MM.1S (cell line): ENCODE data around the gene C12orf56.

Experiments used
- DNase-seq: peaks from one replicate; pipeline ENCODE4 v3.0.0-alpha.2; 2015
- H2AFZ ChIP-seq: fragments of 300-600 bp; sonication (generic); 2 replicates; pipeline ENCODE4 v1.6.0; 2016; ENCODE audit warnings: antibody characterized with exemption, low read length
- H3F3A ChIP-seq: fragments of 300-600 bp; sonication (generic); 2 replicates; pipeline ENCODE4 v1.6.1; 2016; ENCODE audit warnings: mild to moderate bottlenecking, antibody characterized with exemption, low read length, moderate library complexity, mixed read lengths; ENCODE audit not compliant: insufficient read depth
- H3K27ac ChIP-seq: fragments of 300-600 bp; sonication (generic); 2 replicates; pipeline ENCODE4 v1.5.1; 2016; ENCODE audit warnings: mild to moderate bottlenecking, low read length
- H3K27me3 ChIP-seq: fragments of 300-600 bp; sonication (generic); replicated peaks from 2 replicates; pipeline ENCODE4 v1.6.0; 2016; ENCODE audit warnings: low read length; ENCODE audit not compliant: insufficient read depth
- H3K36me3 ChIP-seq: fragments of 300-600 bp; sonication (generic); replicated peaks from 2 replicates; pipeline ENCODE4 v1.6.1; 2016; ENCODE audit warnings: mild to moderate bottlenecking, low read length, mixed read lengths; ENCODE audit not compliant: insufficient read depth
- H3K4me1 ChIP-seq: fragments of 300-600 bp; sonication (generic); 2 replicates; pipeline ENCODE4 v1.6.1; 2016; ENCODE audit warnings: low read length, mixed read lengths
- H3K4me2 ChIP-seq: fragments of 300-600 bp; sonication (generic); 2 replicates; pipeline ENCODE4 v1.6.0; 2016; ENCODE audit warnings: low read depth, low read length
- H3K4me3 ChIP-seq: fragments of 300-600 bp; sonication (generic); 2 replicates; pipeline ENCODE4 v1.5.1; 2016; ENCODE audit warnings: low read length, mixed read lengths
- H3K79me2 ChIP-seq: fragments of 300-600 bp; sonication (generic); 2 replicates; pipeline ENCODE4 v1.6.1; 2016; ENCODE audit warnings: mixed run types, low read length, mixed read lengths
- H3K9ac ChIP-seq: fragments of 300-600 bp; sonication (generic); 2 replicates; pipeline ENCODE4 v1.6.1; 2016; ENCODE audit warnings: low read length, mixed read lengths
- H3K9me2 ChIP-seq: fragments of 300-600 bp; sonication (generic); replicated peaks from 2 replicates; pipeline ENCODE4 v1.6.1; 2016; ENCODE audit warnings: mild to moderate bottlenecking, low read length, mixed read lengths; ENCODE audit not compliant: insufficient read depth
- H3K9me3 ChIP-seq: fragments of 300-600 bp; sonication (generic); replicated peaks from 2 replicates; pipeline ENCODE4 v1.6.1; 2016; ENCODE audit warnings: mild to moderate bottlenecking, low read length, mixed read lengths; ENCODE audit not compliant: insufficient read depth
- H4K20me1 ChIP-seq: fragments of 300-600 bp; sonication (generic); 2 replicates; pipeline ENCODE4 v1.6.1; 2016; ENCODE audit warnings: mild to moderate bottlenecking, low read length, moderate library complexity, mixed read lengths; ENCODE audit not compliant: insufficient read depth
- EZH2 ChIP-seq: fragments of 300-600 bp; sonication (generic); optimal IDR thresholded peaks from 2 replicates; pipeline ENCODE3; 2017; ENCODE audit warnings: low read depth, mild to moderate bottlenecking, antibody characterized with exemption, low read length, mixed read lengths
- EZH2phosphoT487 ChIP-seq: fragments of 300-600 bp; sonication (generic); IDR thresholded peaks from 2 replicates; pipeline ENCODE4 v1.6.1; 2018; ENCODE audit warnings: antibody characterized with exemption, low read length
- TF ChIP-seq, protein P1 (sequence below): fragments of 300-600 bp; sonication (generic); IDR thresholded peaks from 2 replicates; pipeline ENCODE4 v1.5.1; 2016; ENCODE audit warnings: antibody characterized with exemption, low read length, mixed read lengths

Gene C12orf56

DNA sequence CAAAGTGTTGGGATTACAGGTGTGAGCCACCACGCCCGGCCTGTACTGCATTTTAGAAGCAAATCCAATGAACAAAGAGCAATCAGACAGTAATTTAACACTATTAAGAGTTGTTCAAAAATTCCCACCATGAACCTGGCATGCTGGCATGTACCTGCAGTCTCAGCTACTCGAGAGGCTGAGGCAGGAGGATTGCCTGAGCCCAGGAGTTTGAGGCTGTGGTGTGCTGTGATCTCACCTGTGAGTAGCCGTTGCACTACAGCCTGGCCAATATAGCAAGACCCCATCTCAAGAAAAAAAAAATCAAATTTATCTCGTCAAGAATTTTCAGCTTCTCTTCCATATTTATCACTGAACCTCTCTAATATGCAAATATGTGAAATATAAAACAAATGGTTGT is 128.7 kb downstream of the C12orf56 start:
- Histone ChIP-seq H3K4me1 (no peaks in the 10 kb centered on the region), H3K4me2 (no peak overlapping the region), H2AFZ (no peak overlapping the region), H3K4me3 (no peak overlapping the region), H3K9ac (no peak overlapping the region), H3K79me2 (no peaks in the 10 kb centered on the region), H3K27me3 (no peaks in the 10 kb centered on the region), H3K9me3 (no peaks in the 10 kb centered on the region), H4K20me1 (no peaks in the 10 kb centered on the region), H3K36me3 (no peaks in the 10 kb centered on the region), H3F3A (no peaks in the 10 kb centered on the region), H3K9me2 (no peaks in the 10 kb centered on the region), H3K27ac (no peak overlapping the region)
- TF ChIP-seq EZH2 (no peak), EZH2phosphoT487 (no peak)
- TF ChIP-seq, protein P1, sequence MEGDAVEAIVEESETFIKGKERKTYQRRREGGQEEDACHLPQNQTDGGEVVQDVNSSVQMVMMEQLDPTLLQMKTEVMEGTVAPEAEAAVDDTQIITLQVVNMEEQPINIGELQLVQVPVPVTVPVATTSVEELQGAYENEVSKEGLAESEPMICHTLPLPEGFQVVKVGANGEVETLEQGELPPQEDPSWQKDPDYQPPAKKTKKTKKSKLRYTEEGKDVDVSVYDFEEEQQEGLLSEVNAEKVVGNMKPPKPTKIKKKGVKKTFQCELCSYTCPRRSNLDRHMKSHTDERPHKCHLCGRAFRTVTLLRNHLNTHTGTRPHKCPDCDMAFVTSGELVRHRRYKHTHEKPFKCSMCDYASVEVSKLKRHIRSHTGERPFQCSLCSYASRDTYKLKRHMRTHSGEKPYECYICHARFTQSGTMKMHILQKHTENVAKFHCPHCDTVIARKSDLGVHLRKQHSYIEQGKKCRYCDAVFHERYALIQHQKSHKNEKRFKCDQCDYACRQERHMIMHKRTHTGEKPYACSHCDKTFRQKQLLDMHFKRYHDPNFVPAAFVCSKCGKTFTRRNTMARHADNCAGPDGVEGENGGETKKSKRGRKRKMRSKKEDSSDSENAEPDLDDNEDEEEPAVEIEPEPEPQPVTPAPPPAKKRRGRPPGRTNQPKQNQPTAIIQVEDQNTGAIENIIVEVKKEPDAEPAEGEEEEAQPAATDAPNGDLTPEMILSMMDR, result no peak
- no peak for DNase-seq

DNA sequence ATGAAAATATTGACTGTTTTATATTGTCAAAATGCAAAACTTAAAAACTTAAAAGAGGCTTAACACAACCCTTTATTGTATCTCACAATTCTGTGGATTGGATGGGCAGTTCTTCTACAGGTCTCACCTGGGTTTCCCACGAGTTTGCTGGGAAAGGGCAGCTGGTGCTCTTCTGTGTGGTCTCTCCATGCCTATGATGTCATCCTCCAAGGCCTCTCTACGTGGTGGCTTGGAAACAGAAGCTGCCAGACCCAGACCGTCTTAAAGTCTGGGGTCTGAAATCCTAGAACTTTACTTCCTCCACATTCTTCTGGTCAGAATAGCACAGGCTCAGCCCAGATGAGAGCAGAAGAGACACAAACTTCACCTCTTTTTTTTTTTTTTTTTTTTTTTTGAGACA is 132.0 kb downstream of the C12orf56 start:
- H3K9ac ChIP-seq, result no peak overlapping the region
- no peaks in the 10 kb centered on the region for H3K9me2 ChIP-seq
- no peaks in the 10 kb centered on the region for H3K36me3 ChIP-seq
- H3F3A ChIP-seq, result no peaks in the 10 kb centered on the region
- H4K20me1 ChIP-seq, result no peaks in the 10 kb centered on the region
- H3K27ac ChIP-seq, result no peak overlapping the region
- H3K27me3 ChIP-seq, result no peaks in the 10 kb centered on the region
- no peak overlapping the region for H2AFZ ChIP-seq
- H3K4me3 ChIP-seq, result no peak overlapping the region
- no peaks in the 10 kb centered on the region for H3K4me1 ChIP-seq
- no peaks in the 10 kb centered on the region for H3K79me2 ChIP-seq
- no peak for DNase-seq
- TF ChIP-seq, protein P1, result no peak
- TF ChIP-seq EZH2 (no peak), EZH2phosphoT487 (no peak)
- H3K4me2 ChIP-seq, result no peak overlapping the region
- H3K9me3 ChIP-seq, result no peaks in the 10 kb centered on the region

DNA sequence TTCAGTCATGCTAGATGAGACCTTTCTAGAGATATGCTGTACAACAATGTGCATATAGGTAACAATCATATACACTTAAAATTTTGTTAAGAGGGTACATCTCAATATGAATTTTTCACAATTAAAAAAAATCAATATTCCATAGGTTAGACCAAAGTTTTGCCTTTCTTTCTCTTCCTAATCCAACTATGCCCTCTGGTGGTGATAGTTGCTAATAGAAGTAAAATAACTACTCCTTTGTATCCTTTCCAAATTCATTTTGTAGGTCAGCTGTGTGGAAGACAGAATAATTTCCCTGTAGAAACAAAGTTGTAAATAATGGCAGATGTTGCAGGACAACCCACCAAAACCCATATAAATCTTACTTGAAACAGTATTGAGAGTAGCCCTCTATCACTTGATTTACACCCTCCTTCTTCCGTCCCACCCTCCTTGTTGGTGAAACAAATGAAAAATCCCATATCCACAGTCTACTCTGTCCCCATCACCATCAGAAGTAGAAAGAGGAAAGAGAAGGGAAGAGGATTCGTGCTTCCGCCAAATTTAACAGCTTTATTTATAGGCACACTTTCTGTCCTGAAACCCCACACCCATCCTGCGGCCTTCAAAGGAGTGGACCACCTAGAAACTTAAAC is 134.3 kb downstream of the C12orf56 start:
- peak; percentile 58 for DNase-seq
- Histone ChIP-seq H3K79me2 (no peaks in the 10 kb centered on the region), H3F3A (no peaks in the 10 kb centered on the region), H3K4me2 (no peak overlapping the region), H3K27ac (no peak overlapping the region), H4K20me1 (no peaks in the 10 kb centered on the region), H2AFZ (no peak overlapping the region), H3K9ac (no peak overlapping the region), H3K4me1 (no peaks in the 10 kb centered on the region), H3K36me3 (no peaks in the 10 kb centered on the region), H3K9me2 (no peaks in the 10 kb centered on the region), H3K9me3 (no peaks in the 10 kb centered on the region), H3K27me3 (no peaks in the 10 kb centered on the region), H3K4me3 (no peak overlapping the region)
- TF ChIP-seq, protein P1, result peak; percentile 69
- TF ChIP-seq EZH2phosphoT487 (no peak), EZH2 (no peak)
